Measurements from ENCODE around the gene WDR47. TPM values are rescaled to one million over a fixed set of nuclear protein-coding genes. Genes with fewer than 3 reads are reported as not detected.
"Not testable (repeated sequence)": the region's sequence is repeated elsewhere in the genome, so short reads cannot be mapped to it uniquely, and the experiment has no call there.

Gene WDR47
- total RNA-seq, 1 donor from 2014 or later = 11.8 TPM

DNA sequence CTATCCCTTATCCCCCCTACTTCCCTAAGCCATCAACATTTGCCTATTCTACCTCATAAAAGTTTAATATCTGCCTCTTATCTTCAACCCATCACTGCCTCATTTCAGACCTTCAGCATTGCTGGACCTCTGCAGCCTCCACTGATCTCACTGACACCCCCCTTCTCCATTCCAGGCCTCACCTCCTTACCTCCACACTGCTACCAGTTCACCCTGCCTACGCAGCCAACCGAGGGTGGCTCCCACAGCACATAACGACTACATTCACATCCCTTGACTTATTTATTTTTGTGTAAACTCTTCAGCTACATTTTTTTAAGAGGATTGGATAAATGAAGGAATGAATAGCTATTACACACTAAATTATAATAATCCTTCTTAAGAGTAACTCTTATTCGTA, 92.9 kb downstream of the WDR47 start:
- intact Hi-C loops (cut with DNase I) = no loop called here

DNA sequence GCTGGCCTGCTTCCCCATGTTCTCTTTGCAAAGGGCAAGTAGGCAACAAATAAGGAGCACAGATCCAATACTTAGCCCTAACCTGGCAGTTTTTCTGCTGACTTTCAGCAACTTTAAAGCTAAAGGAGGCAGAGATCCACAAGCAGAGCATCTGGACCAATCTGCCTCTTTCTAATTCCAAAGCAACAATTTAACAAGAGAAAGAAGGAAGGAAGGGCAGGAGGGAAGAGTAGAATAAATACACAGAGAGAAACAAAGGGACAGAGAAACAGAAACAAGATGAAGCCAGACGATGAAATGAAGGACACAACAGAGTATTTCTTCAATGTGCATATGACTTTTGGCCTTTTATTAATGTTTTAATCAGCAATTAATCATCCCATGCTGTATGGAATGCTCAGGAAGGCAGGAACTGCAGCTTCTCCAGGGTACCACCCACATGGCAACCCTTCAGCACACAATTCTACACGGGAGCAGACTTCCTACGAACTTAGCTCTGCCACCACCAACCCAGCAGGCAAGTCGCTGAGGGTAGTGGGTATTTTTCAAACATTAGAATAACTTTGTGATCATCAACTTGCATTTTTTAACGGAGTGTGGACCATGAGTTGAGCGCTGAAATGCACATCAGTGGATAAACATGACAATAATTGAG, 93.9 kb downstream of the WDR47 start:
- Histone ChIP-seq H3K4me1 (peaks cover 0 to 8% of the 10 kb centered on the region in 2 donors), H3K4me3 (peak overlapping the region in 1 of 2 donors; percentile 18), H3K27me3 (no peaks in the 10 kb centered on the region), H3K36me3 (peaks cover 17 to 29% of the 10 kb centered on the region in 2 donors), H3K27ac (no peak overlapping the region), H3K9me3 (no peaks in the 10 kb centered on the region)
- no peak for DNase-seq (ENCODE audit: low spot score in 2 of 2)
- intact Hi-C loops (cut with DNase I) = no loop called here
- TF ChIP-seq, protein P1, sequence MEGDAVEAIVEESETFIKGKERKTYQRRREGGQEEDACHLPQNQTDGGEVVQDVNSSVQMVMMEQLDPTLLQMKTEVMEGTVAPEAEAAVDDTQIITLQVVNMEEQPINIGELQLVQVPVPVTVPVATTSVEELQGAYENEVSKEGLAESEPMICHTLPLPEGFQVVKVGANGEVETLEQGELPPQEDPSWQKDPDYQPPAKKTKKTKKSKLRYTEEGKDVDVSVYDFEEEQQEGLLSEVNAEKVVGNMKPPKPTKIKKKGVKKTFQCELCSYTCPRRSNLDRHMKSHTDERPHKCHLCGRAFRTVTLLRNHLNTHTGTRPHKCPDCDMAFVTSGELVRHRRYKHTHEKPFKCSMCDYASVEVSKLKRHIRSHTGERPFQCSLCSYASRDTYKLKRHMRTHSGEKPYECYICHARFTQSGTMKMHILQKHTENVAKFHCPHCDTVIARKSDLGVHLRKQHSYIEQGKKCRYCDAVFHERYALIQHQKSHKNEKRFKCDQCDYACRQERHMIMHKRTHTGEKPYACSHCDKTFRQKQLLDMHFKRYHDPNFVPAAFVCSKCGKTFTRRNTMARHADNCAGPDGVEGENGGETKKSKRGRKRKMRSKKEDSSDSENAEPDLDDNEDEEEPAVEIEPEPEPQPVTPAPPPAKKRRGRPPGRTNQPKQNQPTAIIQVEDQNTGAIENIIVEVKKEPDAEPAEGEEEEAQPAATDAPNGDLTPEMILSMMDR (IDR thresholded peaks at IDR 0.05) = no peak

More for the DNA sequence above, 92.9 kb downstream of the WDR47 start:
- DNase-seq (ENCODE audit: low spot score in 2 of 2) = no peak
- TF ChIP-seq, protein P1 (IDR thresholded peaks at IDR 0.05) = no peak
- no peaks in the 10 kb centered on the region for H3K9me3 ChIP-seq
- H3K36me3 ChIP-seq = peaks cover 17 to 29% of the 10 kb centered on the region in 2 donors
- peaks cover 0 to 8% of the 10 kb centered on the region in 2 donors for H3K4me1 ChIP-seq
- H3K27ac ChIP-seq = no peak overlapping the region
- no peaks in the 10 kb centered on the region for H3K27me3 ChIP-seq
- no peak overlapping the region for H3K4me3 ChIP-seq

DNA sequence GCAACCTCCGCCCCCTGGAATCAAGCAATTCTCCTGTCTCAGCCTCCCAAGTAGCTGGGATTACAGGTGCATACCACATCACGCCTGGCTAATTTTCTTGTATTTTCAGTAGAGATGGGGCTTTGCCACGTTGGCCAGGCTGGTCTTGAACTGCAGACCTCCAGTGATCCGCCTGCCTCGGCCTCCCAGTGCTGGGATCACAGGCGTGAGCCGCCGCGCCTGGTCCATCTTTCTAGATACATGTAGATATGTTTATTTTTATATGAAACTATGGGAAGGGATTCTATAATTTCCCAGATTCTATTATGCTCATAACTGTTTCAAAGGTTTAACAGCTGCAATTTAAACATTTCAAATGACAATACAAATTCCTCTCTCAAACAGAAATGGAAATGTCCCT, 105.7 kb downstream of the WDR47 start:
- Histone ChIP-seq H3K36me3 (peaks cover 69 to 83% of the 10 kb centered on the region in 2 donors), H3K4me3 (no peak overlapping the region), H3K4me1 (no peaks in the 10 kb centered on the region), H3K9me3 (no peaks in the 10 kb centered on the region), H3K27me3 (no peaks in the 10 kb centered on the region), H3K27ac (no peak overlapping the region)
- TF ChIP-seq, protein P1 (IDR thresholded peaks at IDR 0.05) = no peak
- no peak for DNase-seq (ENCODE audit: low spot score in 2 of 2)
- intact Hi-C loops (cut with DNase I) = no loop called here

DNA sequence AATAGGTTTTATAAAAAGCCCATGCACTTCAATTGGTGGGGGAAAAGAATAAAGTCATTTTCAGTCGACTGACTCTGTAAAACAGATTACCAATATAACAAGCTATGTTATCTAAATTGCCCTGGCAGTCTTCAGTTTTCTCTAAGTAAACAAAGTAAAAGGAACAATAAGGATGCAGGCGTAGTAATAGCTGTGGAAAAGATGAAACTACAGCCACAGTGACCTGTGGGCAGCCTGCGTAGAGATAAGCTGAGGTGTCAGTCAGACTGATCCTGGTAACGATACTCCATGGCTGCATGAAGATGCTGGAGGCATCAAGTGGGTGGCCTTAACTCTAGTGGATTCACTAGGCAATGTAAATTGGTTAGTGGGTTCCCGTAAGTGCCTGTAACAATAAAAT, 108.0 kb downstream of the WDR47 start:
- TF ChIP-seq, protein P1 (IDR thresholded peaks at IDR 0.05) = no peak
- no peak overlapping the region for H3K27ac ChIP-seq
- no peak overlapping the region for H3K4me3 ChIP-seq
- DNase-seq (ENCODE audit: low spot score in 2 of 2) = no peak
- H3K27me3 ChIP-seq = no peaks in the 10 kb centered on the region
- H3K9me3 ChIP-seq = no peaks in the 10 kb centered on the region
- peaks cover 75 to 86% of the 10 kb centered on the region in 2 donors for H3K36me3 ChIP-seq
- intact Hi-C loops (cut with DNase I) = no loop called here
- H3K4me1 ChIP-seq = no peaks in the 10 kb centered on the region

DNA sequence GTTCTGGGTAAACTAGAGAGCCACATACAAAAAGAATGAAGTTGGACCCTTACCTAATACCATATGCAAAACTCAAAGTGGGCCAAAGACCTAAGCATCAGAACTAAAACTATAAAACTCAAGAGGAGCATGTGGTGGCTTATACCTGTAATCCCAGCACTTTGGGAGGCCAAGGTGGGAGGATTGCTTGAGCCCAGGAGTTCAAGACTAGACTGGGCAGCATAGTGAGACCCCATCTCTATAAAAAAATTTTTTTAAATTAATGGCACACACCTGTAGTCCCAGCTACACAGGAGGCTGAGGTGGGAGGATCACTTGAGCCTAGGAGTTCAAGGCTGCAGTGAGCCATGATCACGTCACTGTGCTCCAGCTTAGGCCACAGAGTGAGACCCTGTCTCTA, 114.3 kb downstream of the WDR47 start:
- H3K27ac ChIP-seq; H3K9me3 ChIP-seq; H3K4me1 ChIP-seq; H3K4me3 ChIP-seq; DNase-seq (ENCODE audit: low spot score in 2 of 2); intact Hi-C loops (cut with DNase I); H3K27me3 ChIP-seq: not testable (repeated sequence)
- H3K36me3 ChIP-seq = peaks cover 56 to 79% of the 10 kb centered on the region in 2 donors

DNA sequence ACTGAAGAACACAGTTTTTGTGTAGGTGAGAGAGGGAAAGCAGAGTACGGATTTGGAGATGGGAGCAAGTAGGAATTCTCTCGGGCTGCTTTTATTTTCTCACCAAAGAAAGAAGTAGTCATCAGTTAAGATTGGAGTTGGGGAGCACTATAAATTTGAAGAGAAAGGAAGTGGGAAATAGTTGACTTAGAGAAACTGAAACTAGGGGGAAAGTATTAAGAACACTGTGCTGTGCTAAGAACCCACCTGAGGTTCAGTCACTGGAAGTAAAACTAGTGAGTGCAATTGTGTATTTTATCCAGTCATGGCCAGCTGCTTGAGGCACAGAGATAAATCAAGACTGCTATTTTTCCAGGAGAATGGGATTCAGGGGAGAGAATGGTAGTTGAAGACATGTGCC, 116.0 kb downstream of the WDR47 start:
- intact Hi-C loops (cut with DNase I) = no loop called here
- no peak overlapping the region for H3K27ac ChIP-seq
- H3K4me1 ChIP-seq = no peaks in the 10 kb centered on the region
- TF ChIP-seq, protein P1 (IDR thresholded peaks at IDR 0.05) = no peak
- no peaks in the 10 kb centered on the region for H3K27me3 ChIP-seq
- H3K4me3 ChIP-seq = no peak overlapping the region
- DNase-seq (ENCODE audit: low spot score in 2 of 2) = no peak
- H3K9me3 ChIP-seq = no peaks in the 10 kb centered on the region
- H3K36me3 ChIP-seq = peaks cover 44 to 64% of the 10 kb centered on the region in 2 donors

Other genes starting within 250 kb of the WDR47 start
- not detected for gene AKNAD1, start 185.0 kb downstream of the WDR47 start, total RNA-seq
- gene GPSM2, start 165.1 kb downstream of the WDR47 start, total RNA-seq = 45.1 TPM
- 18.1 TPM for gene CLCC1, start 78.6 kb downstream of the WDR47 start, total RNA-seq
- gene TAF13, start 33.9 kb upstream of the WDR47 start, total RNA-seq = 9.3 TPM
- gene TMEM167B, start 48.7 kb upstream of the WDR47 start, total RNA-seq = 20.5 TPM
- not detected for gene ELAPOR1, start 72.0 kb upstream of the WDR47 start, total RNA-seq
- gene SARS1, start 171.8 kb upstream of the WDR47 start, total RNA-seq = 134 TPM
- gene CELSR2, start 207.4 kb upstream of the WDR47 start, total RNA-seq = 3.6 TPM
- 1.3 TPM for gene PSRC1, start 241.0 kb upstream of the WDR47 start, total RNA-seq

All from ascending aorta (tissue), 2 donors.